Muscle layer of colon (tissue), 2 donors: ENCODE data around the gene LTB4R2.

ENCODE experiments used
- H3K27ac ChIP-seq: one replicate; pipeline ENCODE4 v1.7.0; 2013; ENCODE audit warnings: low read depth, mild to moderate bottlenecking, low read length, moderate library complexity
- H3K27me3 ChIP-seq, 2 donors: one replicate each; pipeline ENCODE4 v1.7.0; 2013; ENCODE audit warnings: low read length in 2 of 2, mild to moderate bottlenecking in 2 of 2; ENCODE audit not compliant: insufficient read depth in 2 of 2, control insufficient read depth in 1 of 2
- H3K36me3 ChIP-seq: one replicate; pipeline ENCODE4 v1.7.0; 2013; ENCODE audit warnings: mild to moderate bottlenecking, low read length; ENCODE audit not compliant: insufficient read depth
- H3K4me1 ChIP-seq: one replicate; pipeline ENCODE4 v1.7.0; 2013; ENCODE audit warnings: mild to moderate bottlenecking, low read length; ENCODE audit not compliant: insufficient read depth
- H3K4me3 ChIP-seq, 2 donors: one replicate each; pipeline ENCODE4 v1.7.0; 2013; ENCODE audit warnings: low read length in 2 of 2, low read depth in 1 of 2, mild to moderate bottlenecking in 1 of 2, moderate library complexity in 1 of 2
- H3K9ac ChIP-seq: one replicate; pipeline ENCODE4 v1.7.0; 2013; ENCODE audit warnings: low read length
- H3K9me3 ChIP-seq: one replicate; pipeline ENCODE4 v1.7.0; 2013; ENCODE audit warnings: mild to moderate bottlenecking, low read length
- donor health status: abdominal sarcoma.
- donor health status: Adenocarcinoma of cecum.

LTB4R2 gene

GRCh38 chr14:24309538-24310264 is at the start of gene LTB4R2:
LTB4R2 (plus strand) TSS chr14:24310140; CDS start chr14:24310665, 525 bp downstream.
- Histone ChIP-seq H3K27me3 (no peaks in the 10 kb centered on the region), H3K4me1 (peaks cover 26% of the 10 kb centered on the region), H3K9me3 (no peaks in the 10 kb centered on the region), H3K4me3 (peak within 1 kb of the TSS; percentile 51 to 68), H3K9ac (peak within 1 kb of the TSS; percentile 28), H3K27ac (peak within 1 kb of the TSS; percentile 77), H3K36me3 (peaks cover 26% of the 10 kb centered on the region)

DNA sequence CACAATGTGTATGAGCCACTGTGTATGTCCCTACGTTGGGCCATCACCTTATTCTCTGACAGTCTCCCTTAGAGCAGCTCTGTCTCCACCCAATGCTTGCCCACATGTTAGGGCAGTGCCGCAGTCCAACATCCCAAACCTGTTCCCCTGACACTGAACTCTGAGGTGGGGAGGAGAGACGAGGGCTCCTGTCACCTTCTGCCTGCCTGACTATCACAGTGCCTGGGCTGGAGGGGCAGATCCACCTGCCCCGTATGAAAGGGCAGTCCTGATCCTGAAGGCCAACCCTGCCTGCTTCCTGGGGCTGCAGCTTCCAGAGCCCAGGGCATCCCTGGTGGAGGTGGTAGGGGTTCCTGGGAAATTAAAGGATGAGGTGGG is 49.2 kb upstream of the LTB4R2 start:
- H3K27me3 ChIP-seq: no peaks in the 10 kb centered on the region
- no peak overlapping the region for H3K27ac ChIP-seq
- no peaks in the 10 kb centered on the region for H3K4me1 ChIP-seq
- H3K4me3 ChIP-seq: no peak overlapping the region
- no peaks in the 10 kb centered on the region for H3K36me3 ChIP-seq
- H3K9ac ChIP-seq: no peak overlapping the region
- H3K9me3 ChIP-seq: no peaks in the 10 kb centered on the region

DNA sequence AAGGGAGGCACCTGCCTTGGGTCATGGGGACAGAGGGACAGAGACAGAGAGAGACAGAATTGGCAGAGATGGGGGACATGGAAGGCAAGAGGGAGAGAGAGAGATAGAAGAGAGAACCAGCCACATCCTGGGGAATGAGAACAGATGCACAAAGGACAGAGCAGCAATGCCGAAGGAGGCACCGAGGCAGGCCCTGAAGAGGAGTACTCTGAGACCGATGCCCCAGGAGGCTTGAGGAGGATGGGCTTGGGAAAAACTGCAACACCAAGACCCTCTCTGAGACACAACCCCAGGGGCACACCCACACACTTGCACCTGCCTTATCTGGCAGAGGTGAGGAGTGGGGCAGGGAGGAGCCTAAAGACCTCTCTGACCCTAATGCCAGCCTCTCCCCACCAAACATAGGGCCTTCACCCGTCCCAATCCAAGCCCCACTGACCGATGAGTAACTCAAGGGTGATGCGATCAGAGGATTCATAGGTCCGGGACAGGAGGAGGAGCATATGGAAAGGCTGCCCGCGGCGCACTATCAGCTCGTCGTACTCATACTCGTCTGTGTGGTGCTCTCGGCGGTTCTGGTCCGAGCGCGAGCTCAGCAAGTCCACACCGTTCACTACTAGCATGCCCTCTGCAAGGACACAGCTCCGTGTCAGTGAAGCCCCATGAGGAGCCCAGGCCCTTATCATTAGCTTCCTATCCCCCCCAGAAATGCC is 48.5 kb upstream of the LTB4R2 start:
- Histone ChIP-seq H3K27ac (no peak overlapping the region), H3K9me3 (no peaks in the 10 kb centered on the region), H3K9ac (no peak overlapping the region), H3K4me1 (no peaks in the 10 kb centered on the region), H3K36me3 (no peaks in the 10 kb centered on the region), H3K27me3 (no peaks in the 10 kb centered on the region), H3K4me3 (no peak overlapping the region)

DNA sequence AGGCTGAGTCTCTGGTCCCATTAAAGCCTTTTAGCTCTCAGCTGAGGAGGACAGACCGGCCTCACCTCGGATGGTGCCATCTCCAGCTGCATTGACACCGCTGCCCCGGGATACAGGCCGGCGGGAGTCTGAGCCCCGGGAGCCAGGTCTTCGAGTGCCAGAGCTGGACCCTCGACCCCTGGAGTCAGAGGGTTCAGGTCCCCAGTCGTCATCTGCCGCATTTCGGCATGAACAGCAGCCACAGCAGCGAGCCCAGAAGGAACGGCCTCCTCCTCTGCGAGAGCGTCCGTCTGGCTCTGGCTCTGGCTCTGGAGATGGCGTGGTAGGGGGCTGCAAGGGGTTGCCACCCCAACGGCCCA is 48.0 kb upstream of the LTB4R2 start:
- no peaks in the 10 kb centered on the region for H3K9me3 ChIP-seq
- H3K4me3 ChIP-seq: no peak overlapping the region
- no peaks in the 10 kb centered on the region for H3K27me3 ChIP-seq
- H3K9ac ChIP-seq: no peak overlapping the region
- H3K4me1 ChIP-seq: no peaks in the 10 kb centered on the region
- no peak overlapping the region for H3K27ac ChIP-seq
- no peaks in the 10 kb centered on the region for H3K36me3 ChIP-seq

DNA sequence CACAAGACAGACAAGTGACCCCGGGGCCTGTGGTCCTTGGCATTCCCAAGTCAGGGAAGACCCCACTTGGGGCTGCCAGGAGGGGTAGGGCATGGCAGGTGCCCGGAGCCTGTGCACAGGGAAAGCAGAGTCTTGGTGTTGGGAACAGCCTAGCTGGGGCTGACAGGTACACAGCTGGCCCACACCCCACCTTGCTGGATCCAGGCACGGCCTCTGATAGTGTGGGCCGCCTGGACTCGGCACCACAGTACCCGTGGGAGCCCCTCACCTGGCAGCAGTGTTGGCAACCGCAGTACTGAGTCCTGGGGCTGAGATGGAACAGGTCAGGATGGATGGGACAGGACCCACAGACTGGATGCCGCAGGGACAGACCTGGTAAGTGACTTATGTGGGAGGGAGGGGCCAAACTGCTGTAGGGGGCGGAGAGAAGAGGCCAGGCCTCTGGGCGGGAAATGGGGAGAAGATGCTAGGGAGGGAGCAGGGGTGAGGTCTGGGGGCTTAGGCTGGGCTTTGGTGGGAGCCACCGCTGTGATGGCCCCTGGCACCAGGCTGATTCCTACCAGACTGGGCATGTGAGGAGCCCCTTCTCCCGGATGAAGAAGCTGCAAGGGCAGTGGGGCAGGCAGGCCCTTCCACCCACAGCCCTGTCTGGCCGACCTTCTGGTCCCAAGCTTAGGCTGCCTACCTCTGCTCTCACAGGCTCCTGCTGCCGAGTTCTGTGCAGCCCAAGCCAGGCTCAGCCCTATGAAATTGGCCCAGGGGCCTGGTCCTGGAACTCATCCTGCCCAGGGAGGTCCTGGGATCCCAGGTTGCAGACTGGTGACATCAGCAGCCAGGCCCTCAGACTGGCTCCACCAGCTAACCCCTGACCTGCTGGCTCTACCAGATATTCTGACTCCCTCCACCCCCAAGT is 46.9 kb upstream of the LTB4R2 start, which contains the start of gene TGM1:
Gene TGM1, minus strand, starts transcription at position 357 of the 913 bp plus-strand sequence. CDS start 825 bp downstream, outside the sequence.
- Histone ChIP-seq H3K27ac (no peak within 1 kb of the TSS), H3K36me3 (no peaks in the 10 kb centered on the region), H3K4me3 (no peak within 1 kb of the TSS), H3K4me1 (no peaks in the 10 kb centered on the region), H3K9me3 (no peaks in the 10 kb centered on the region), H3K27me3 (no peaks in the 10 kb centered on the region), H3K9ac (no peak within 1 kb of the TSS)

GRCh38 chr14:24263848-24264247 is 46.1 kb upstream of the LTB4R2 start:
- H3K36me3 ChIP-seq: no peaks in the 10 kb centered on the region
- H3K27me3 ChIP-seq: no peaks in the 10 kb centered on the region
- H3K4me3 ChIP-seq: no peak overlapping the region
- H3K27ac ChIP-seq: no peak overlapping the region
- no peak overlapping the region for H3K9ac ChIP-seq
- no peaks in the 10 kb centered on the region for H3K4me1 ChIP-seq
- H3K9me3 ChIP-seq: no peaks in the 10 kb centered on the region

DNA sequence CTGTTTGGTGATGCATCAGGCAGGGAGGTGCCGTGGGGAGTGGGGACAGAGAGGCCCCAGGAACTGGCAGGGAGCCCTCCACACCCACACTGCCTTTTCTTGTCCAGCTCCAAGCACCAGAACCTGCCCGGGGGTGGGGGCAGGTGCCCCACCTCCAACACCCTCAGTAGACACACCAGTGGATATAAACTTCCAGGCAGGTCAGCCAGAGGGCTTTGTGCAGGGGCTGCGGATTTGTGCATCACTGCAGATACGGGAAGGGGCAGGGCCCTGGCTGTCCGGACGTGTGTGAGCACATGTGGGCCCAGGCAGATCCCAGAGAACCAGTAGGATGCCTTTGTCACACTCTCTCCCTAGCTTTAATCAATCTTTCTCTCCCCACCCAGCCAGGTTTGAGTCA is 45.6 kb upstream of the LTB4R2 start:
- Histone ChIP-seq H3K36me3 (no peaks in the 10 kb centered on the region), H3K9me3 (no peaks in the 10 kb centered on the region), H3K9ac (no peak overlapping the region), H3K27me3 (no peaks in the 10 kb centered on the region), H3K4me1 (no peaks in the 10 kb centered on the region), H3K27ac (no peak overlapping the region), H3K4me3 (no peak overlapping the region)

GRCh38 chr14:24266344-24267244 is 43.3 kb upstream of the LTB4R2 start:
- Histone ChIP-seq H3K4me1 (peaks cover 4% of the 10 kb centered on the region), H3K4me3 (no peak overlapping the region), H3K36me3 (peaks cover 3% of the 10 kb centered on the region), H3K27ac (no peak overlapping the region), H3K9ac (no peak overlapping the region), H3K27me3 (no peaks in the 10 kb centered on the region), H3K9me3 (no peaks in the 10 kb centered on the region)

DNA sequence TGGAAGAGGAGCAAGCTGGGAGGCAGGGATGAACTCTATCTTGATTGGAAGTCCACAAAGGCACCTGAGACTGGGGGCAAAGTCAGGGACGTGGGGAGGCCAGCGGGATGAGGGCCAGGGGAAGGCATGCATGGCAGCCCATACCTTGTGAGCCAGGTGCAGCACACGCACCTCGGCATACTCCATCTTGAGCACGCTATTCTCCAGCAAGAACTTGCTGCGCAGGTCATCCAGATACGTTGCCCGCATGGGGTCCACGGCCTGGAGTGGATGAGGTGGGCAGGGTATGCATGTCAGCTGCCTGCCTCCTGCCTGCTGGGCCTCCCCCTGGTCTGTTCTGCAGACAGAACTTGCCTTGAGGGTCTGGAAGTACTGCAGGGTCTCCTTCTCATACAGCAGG is 42.4 kb upstream of the LTB4R2 start:
- Histone ChIP-seq H3K36me3 (peaks cover 3% of the 10 kb centered on the region), H3K27ac (no peak overlapping the region), H3K4me3 (no peak overlapping the region), H3K4me1 (peaks cover 9% of the 10 kb centered on the region), H3K27me3 (no peaks in the 10 kb centered on the region), H3K9ac (no peak overlapping the region), H3K9me3 (no peaks in the 10 kb centered on the region)

DNA sequence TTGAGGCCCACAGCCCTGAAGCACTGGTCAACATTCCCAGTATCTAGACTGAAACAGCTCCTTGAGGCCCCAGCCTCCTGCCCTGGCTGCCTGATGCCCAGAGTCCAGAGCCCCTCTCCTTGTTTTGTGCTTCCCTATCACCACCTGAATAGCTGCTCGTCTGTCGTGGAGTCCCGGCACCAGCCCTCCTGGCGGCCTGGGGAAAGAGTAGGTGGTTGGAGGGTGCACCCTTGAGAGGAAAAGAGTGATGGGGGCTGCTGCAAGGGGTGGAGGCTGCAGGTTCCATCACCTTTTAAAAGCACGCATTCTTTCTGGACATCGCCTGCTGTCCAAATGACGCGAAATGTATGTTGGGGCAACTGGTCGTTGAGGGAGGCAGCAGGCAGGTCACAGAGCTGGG is 41.7 kb upstream of the LTB4R2 start:
- no peaks in the 10 kb centered on the region for H3K27me3 ChIP-seq
- H3K9ac ChIP-seq: no peak overlapping the region
- no peaks in the 10 kb centered on the region for H3K9me3 ChIP-seq
- H3K4me3 ChIP-seq: no peak overlapping the region
- H3K4me1 ChIP-seq: peaks cover 9% of the 10 kb centered on the region
- H3K27ac ChIP-seq: no peak overlapping the region
- H3K36me3 ChIP-seq: peaks cover 3% of the 10 kb centered on the region
